Fibroblast of skin of abdomen (primary cell): ENCODE results near the gene TPM4. TPM values are rescaled to one million over a fixed set of nuclear protein-coding genes. Genes with fewer than 3 reads are reported as not detected.
"Not testable (repeated sequence)": the region's sequence is repeated elsewhere in the genome, so short reads cannot be mapped to it uniquely, and the experiment has no call there.

ENCODE experiments used
- DNase-seq: peaks from one replicate; pipeline ENCODE4 v3.0.0-alpha.2; 2013
- polyA plus RNA-seq, 2 experiments: library from polyadenylated mRNA; unstranded; fragments of 120-200 nt; gene quantifications; one replicate each; pipeline ENCODE4 v1.2.1, GENCODE V29; 2013; ENCODE audit not compliant: insufficient read length in 2 of 2

Gene TPM4
- 2,201 TPM for polyA plus RNA-seq (2013, experiment 1 of 2; ENCODE audit: insufficient read length)
- polyA plus RNA-seq (2013, experiment 2 of 2; ENCODE audit: insufficient read length) = 2,104 TPM

- peak; percentile 99 for DNase-seq
These were observed at the start of gene TPM4 for GRCh38 chr19:16076154-16076957. TSS of gene TPM4 (plus strand) at chr19:16076495. CDS start at chr19:16076566, 71 bp downstream.

GRCh38 chr19:16026756-16027155, 49.5 kb upstream of the TPM4 start:
- DNase-seq = no peak

- no peak for DNase-seq
These were observed 48.8 kb upstream of the TPM4 start for GRCh38 chr19:16027528-16027927.

GRCh38 chr19:16030155-16030554, 46.1 kb upstream of the TPM4 start:
- not testable (repeated sequence) for DNase-seq

GRCh38 chr19:16030964-16031871, 45.1 kb upstream of the TPM4 start:
- no peak for DNase-seq

- DNase-seq = no peak
These were observed 44.5 kb upstream of the TPM4 start for GRCh38 chr19:16031872-16032200.

GRCh38 chr19:16032509-16033135, 43.7 kb upstream of the TPM4 start:
- DNase-seq = no peak

GRCh38 chr19:16033136-16033530, 43.2 kb upstream of the TPM4 start:
- no peak for DNase-seq

GRCh38 chr19:16033721-16034120, 42.6 kb upstream of the TPM4 start:
- DNase-seq = no peak

- no peak for DNase-seq
These were observed 42.1 kb upstream of the TPM4 start for GRCh38 chr19:16034180-16034579.

- no peak for DNase-seq
These were observed 41.2 kb upstream of the TPM4 start for GRCh38 chr19:16034958-16035560.

- no peak for DNase-seq
These were observed 40.5 kb upstream of the TPM4 start for GRCh38 chr19:16035601-16036297.

- no peak for DNase-seq
These were observed 39.8 kb upstream of the TPM4 start for GRCh38 chr19:16036397-16036925.

GRCh38 chr19:16036941-16037340, 39.4 kb upstream of the TPM4 start:
- no peak for DNase-seq

GRCh38 chr19:16037424-16038195, 38.7 kb upstream of the TPM4 start:
- DNase-seq = no peak

GRCh38 chr19:16038196-16038695, 38.0 kb upstream of the TPM4 start:
- no peak for DNase-seq

- DNase-seq = no peak
These were observed 37.2 kb upstream of the TPM4 start for GRCh38 chr19:16039081-16039480.

GRCh38 chr19:16039545-16039944, 36.8 kb upstream of the TPM4 start:
- no peak for DNase-seq

GRCh38 chr19:16040642-16041041, 35.7 kb upstream of the TPM4 start:
- DNase-seq = no peak

- peak; percentile 68 for DNase-seq
These were observed 34.9 kb upstream of the TPM4 start for GRCh38 chr19:16041299-16041990.
